Regular cardiac myocyte (primary cell): ENCODE measurements around the gene RAB40B. TPM values are rescaled to one million over a fixed set of nuclear protein-coding genes. Genes with fewer than 3 reads are reported as not detected.

ENCODE experiments used
- total RNA-seq: library from RNA; depleted of rRNA; stranded (reverse); fragments of >200 nt; gene quantifications from 2 replicates; pipeline ENCODE4 v1.2.3, GENCODE V29; 2014

Gene RAB40B
- 6.8 and 7.9 TPM in 2 replicates for total RNA-seq

DNA sequence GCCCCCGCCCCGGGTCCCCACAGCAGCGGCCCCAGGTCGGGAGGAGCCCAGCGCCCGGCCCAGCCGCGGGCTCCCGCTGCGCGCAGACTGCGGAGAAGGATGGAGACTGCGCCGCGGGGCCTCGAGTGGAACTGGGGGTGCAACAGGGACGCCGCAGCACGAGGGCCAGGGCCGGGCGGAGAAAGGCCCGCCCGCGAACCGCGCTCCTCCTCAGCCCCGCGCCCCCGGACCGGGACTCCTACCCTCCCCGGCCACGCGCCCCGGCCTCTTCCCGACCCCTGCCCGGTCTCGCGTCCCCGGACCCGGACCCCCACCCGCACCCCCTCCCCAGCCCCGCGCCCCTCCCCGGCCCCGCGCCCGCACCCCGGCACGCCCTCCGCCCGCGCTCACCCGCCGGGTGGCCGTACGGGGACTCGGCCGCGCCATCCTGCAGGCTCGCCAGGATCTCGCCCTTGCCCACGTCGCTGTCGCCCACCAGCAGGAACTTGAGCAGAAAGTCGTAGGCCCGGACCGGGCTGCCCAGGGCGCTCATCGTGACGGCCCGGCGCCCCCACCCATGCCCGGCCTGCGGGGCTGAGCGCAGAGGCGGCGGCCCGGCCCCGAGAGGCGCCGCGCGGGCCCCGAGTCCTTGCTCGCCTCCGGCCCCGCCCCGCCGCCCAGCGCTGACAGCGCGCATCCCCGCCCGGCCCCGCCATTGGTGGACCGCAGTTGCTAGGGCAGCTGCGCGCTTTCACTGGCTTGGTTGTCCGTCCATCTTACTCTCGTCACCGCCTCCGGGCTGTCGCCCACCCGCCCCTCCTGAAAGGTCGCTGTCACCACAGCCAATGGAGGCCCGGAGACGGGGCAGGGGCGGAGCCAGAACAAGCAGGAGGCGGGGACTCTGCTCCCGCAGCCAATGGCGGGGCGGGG lies at the start of gene RAB40B:
Gene RAB40B (minus strand): TSS at position 634 of the 909 bp plus-strand sequence. CDS start 102 bp downstream, at position 532.

GRCh38 chr17:82734987-82735866 lies 36.7 kb upstream of the RAB40B start, which contains the start of gene FN3K:
FN3K (plus strand) TSS chr17:82735615; CDS start chr17:82735637, 22 bp downstream.

GRCh38 chr17:82716203-82717010 lies 17.9 kb upstream of the RAB40B start, which contains the start of gene FN3KRP:
FN3KRP (plus strand) TSS chr17:82716706; CDS start chr17:82716756, 50 bp downstream.

GRCh38 chr17:82648165-82648668 lies 50.3 kb downstream of the RAB40B start, which contains the start of gene WDR45B:
WDR45B (minus strand) TSS chr17:82648444; CDS start chr17:82648340, 104 bp downstream.

Other genes with a start within 250 kb of the RAB40B start
- gene CYBC1, start 247.9 kb downstream of the RAB40B start, total RNA-seq, result 44.5 and 63.3 TPM in 2 replicates
- gene NARF, start 240.0 kb downstream of the RAB40B start, total RNA-seq, result 32.4 and 43.5 TPM in 2 replicates
- 21.1 and 24.0 TPM in 2 replicates for gene FOXK2, start 179.0 kb downstream of the RAB40B start, total RNA-seq
- 59.6 and 72.2 TPM in 2 replicates for gene WDR45B, start 50.3 kb downstream of the RAB40B start, total RNA-seq
- gene FN3KRP, start 18.0 kb upstream of the RAB40B start, total RNA-seq, result 12.7 and 35.7 TPM in 2 replicates
- gene FN3K, start 36.9 kb upstream of the RAB40B start, total RNA-seq, result 1.5 and 10.4 TPM in 2 replicates
- 18.6 and 25.3 TPM in 2 replicates for gene TBCD, start 53.4 kb upstream of the RAB40B start, total RNA-seq
- gene ZNF750, start 141.3 kb upstream of the RAB40B start, total RNA-seq, result not detected in 2 replicates